SK-N-SH treated with all-trans-retinoic acid at 6 μM for 48 hours (cell line): Measurements from ENCODE around the gene USP13.

Source experiments
- ARNTL ChIP-seq: fragments of 450-650 bp; formaldehyde crosslinking; IDR thresholded peaks from 2 replicates; pipeline ENCODE4 v1.5.0; 2020; ENCODE audit warnings: low read depth, mild to moderate bottlenecking, moderate library complexity, borderline replicate concordance
- BACH2 ChIP-seq: fragments of 250-450 bp; sonication (Bioruptor Pico); IDR thresholded peaks from 2 replicates; pipeline ENCODE4 v1.9.0; 2021; ENCODE audit warnings: mild to moderate bottlenecking, borderline replicate concordance
- CSRNP3 ChIP-seq: fragments of 250-450 bp; sonication (Bioruptor Pico); IDR thresholded peaks from 2 replicates; pipeline ENCODE4 v1.5.1; 2021; ENCODE audit warnings: mild to moderate bottlenecking, moderate library complexity
- ESRRG ChIP-seq: fragments of 250-450 bp; sonication (Bioruptor Pico); IDR thresholded peaks from 2 replicates; pipeline ENCODE4 v1.6.1; 2021; ENCODE audit warnings: mild to moderate bottlenecking
- ISL1 ChIP-seq: fragments of 250-450 bp; sonication (Bioruptor Pico); IDR thresholded peaks from 2 replicates; pipeline ENCODE4 v2.1.2; 2022; ENCODE audit warnings: mild to moderate bottlenecking, moderate library complexity
- PATZ1 ChIP-seq: fragments of 250-450 bp; sonication (Bioruptor Pico); IDR thresholded peaks from 2 replicates; pipeline ENCODE4 v1.8.0; 2020; ENCODE audit warnings: mild to moderate bottlenecking, moderate library complexity, borderline replicate concordance
- POU6F1 ChIP-seq: fragments of 250-450 bp; sonication (Bioruptor Pico); IDR thresholded peaks from 2 replicates; pipeline ENCODE4 v1.8.0; 2021; ENCODE audit warnings: low read depth, mild to moderate bottlenecking, moderate library complexity, borderline replicate concordance
- RARB ChIP-seq: fragments of 250-450 bp; sonication (Bioruptor Pico); IDR thresholded peaks from 2 replicates; pipeline ENCODE4 v1.8.0; 2021; ENCODE audit warnings: mild to moderate bottlenecking, moderate library complexity
- SNAI2 ChIP-seq: fragments of 250-450 bp; sonication (Bioruptor Pico); IDR thresholded peaks from 2 replicates; pipeline ENCODE4 v1.5.0; 2020; ENCODE audit warnings: mild to moderate bottlenecking, moderate library complexity
- TSHZ2 ChIP-seq: fragments of 250-450 bp; sonication (Bioruptor Pico); IDR thresholded peaks from 2 replicates; pipeline ENCODE4 v1.5.0; 2020; ENCODE audit warnings: mild to moderate bottlenecking, moderate library complexity
- ZFP30 ChIP-seq: fragments of 450-650 bp; formaldehyde crosslinking; IDR thresholded peaks from 2 replicates; pipeline ENCODE4 v1.5.0; 2022; ENCODE audit warnings: mild to moderate bottlenecking, moderate library complexity
- ZNF70 ChIP-seq: fragments of 450-650 bp; formaldehyde crosslinking; IDR thresholded peaks from 2 replicates; pipeline ENCODE4 v1.5.0; 2020; ENCODE audit warnings: mild to moderate bottlenecking, moderate library complexity

GRCh38 chr3:179661777-179662176 is 8.9 kb downstream of the USP13 start:
- no peak for TF ChIP-seq ZNF70 (CRISPR knock-in tag)
- TF ChIP-seq RARB (CRISPR knock-in tag), result no peak
- no peak for TF ChIP-seq CSRNP3 (CRISPR knock-in tag)
- no peak for TF ChIP-seq ESRRG
- TF ChIP-seq BACH2, result no peak
- no peak for TF ChIP-seq ISL1 (CRISPR knock-in tag)
- TF ChIP-seq PATZ1 (CRISPR knock-in tag), result no peak
- no peak for TF ChIP-seq SNAI2 (CRISPR knock-in tag)
- no peak for TF ChIP-seq ARNTL (CRISPR knock-in tag)
- no peak for TF ChIP-seq TSHZ2 (CRISPR knock-in tag)
- no peak for TF ChIP-seq POU6F1 (CRISPR knock-in tag)
- TF ChIP-seq ZFP30, result no peak
